K562 (cell line): ENCODE measurements around the gene KCNN3. TPM values are rescaled to one million over a fixed set of nuclear protein-coding genes. Genes with fewer than 3 reads are reported as not detected.
A peak's percentile ranks its signal among the peaks of the same experiment; 100 is the strongest.

ENCODE experiments used
- ETV1 ChIP-seq: fragments of 450-650 bp; conservative IDR thresholded peaks from 2 replicates; pipeline ENCODE4 v1.6.1; 2016; ENCODE audit warnings: missing genetic modification characterization, control low read depth, low read depth, missing compliant biosample characterization
- ETV5 ChIP-seq: sonication (generic); formaldehyde crosslinking; IDR thresholded peaks from 2 replicates; pipeline ENCODE4 v1.4.0; 2020; ENCODE audit warnings: low read depth, mild to moderate bottlenecking, missing genetic modification reagents
- GABPA ChIP-seq: fragments of 200-800 bp; sonication (Bioruptor generic); conservative IDR thresholded peaks from 2 replicates; pipeline ENCODE4 v1.6.1; 2016; ENCODE audit warnings: low read depth, missing genetic modification characterization, missing compliant biosample characterization
- JUND ChIP-seq, 2 experiments: IDR thresholded peaks; 2 replicates in 1 of 2; 3 replicates in 1 of 2; pipeline ENCODE4 v1.6.1; 2011; ENCODE audit warnings: borderline replicate concordance in 2 of 2, low read depth in 2 of 2, low read length in 2 of 2, improper control_type of control experiment in 1 of 2, missing biosample characterization in 1 of 2, missing genetic modification characterization in 1 of 2, missing genetic modification reagents in 1 of 2
- NFE2 ChIP-seq: IDR thresholded peaks from 2 replicates; pipeline ENCODE4 v1.6.1; 2014; ENCODE audit warnings: antibody characterized with exemption, low read depth
- NRF1 ChIP-seq, 2 experiments: fragments of 450-650 bp; IDR thresholded peaks in 1 of 2; conservative IDR thresholded peaks in 1 of 2; 2 replicates each; pipeline ENCODE4 v1.6.1; 2014; ENCODE audit warnings: mild to moderate bottlenecking in 2 of 2
- SMARCA4 ChIP-seq: fragments of 450-650 bp; IDR thresholded peaks from 2 replicates; pipeline ENCODE4 v1.6.1; 2016
- SPI1 ChIP-seq: IDR thresholded peaks from 2 replicates; pipeline ENCODE4 v1.6.1; 2011; ENCODE audit warnings: low read depth, low read length, control low read depth, borderline replicate concordance
- STAT5B ChIP-seq: fragments of 250-450 bp; sonication (Bioruptor Pico); IDR thresholded peaks from 2 replicates; pipeline ENCODE4 v1.8.0; 2021; ENCODE audit warnings: mild to moderate bottlenecking, inconsistent platforms
- ZBTB7A ChIP-seq: IDR thresholded peaks from 2 replicates; pipeline ENCODE4 v1.6.1; 2011; ENCODE audit warnings: low read depth, mild to moderate bottlenecking, low read length, moderate library complexity, borderline replicate concordance; ENCODE audit not compliant: control insufficient read depth
- ZNF263 ChIP-seq: sonication (generic); formaldehyde crosslinking; IDR thresholded peaks from 2 replicates; pipeline ENCODE4 v1.8.0; 2022; ENCODE audit warnings: mild to moderate bottlenecking, missing genetic modification reagents, borderline replicate concordance
- ZNF274 ChIP-seq: IDR thresholded peaks from 2 replicates; pipeline ENCODE4 v1.6.1; 2011; ENCODE audit warnings: low read depth, mild to moderate bottlenecking, low read length, moderate library complexity, borderline replicate concordance
- ZNF778 ChIP-seq: fragments of 450-650 bp; formaldehyde crosslinking; IDR thresholded peaks from 2 replicates; pipeline ENCODE4 v1.4.0; 2020; ENCODE audit warnings: mild to moderate bottlenecking, moderate library complexity
- polyA plus RNA-seq, 8 experiments: library from polyadenylated mRNA; depleted of rRNA in 4 of 8; stranded (reverse) in 5 of 8; unstranded in 3 of 8; fragments of >200 nt; fragmentation: Nextera tagmentation in 2 of 8; fragmentation: Illumina TruSeq in 1 of 8; extraction: Ambion mirVana in 2 of 8; extraction: Trizol in 1 of 8; gene quantifications; 2 replicates each; pipeline versions ENCODE4 v1.2.1 to v1.2.3, GENCODE V29; 2011 to 2014; ENCODE audit warnings: inconsistent platforms in 1 of 8, missing spikeins in 1 of 8
- total RNA-seq, 7 experiments: library from RNA; depleted of rRNA in 6 of 7; stranded (reverse); fragments of >200 nt in 6 of 7; fragmentation: Illumina TruSeq in 2 of 7; extraction: Trizol in 2 of 7; gene quantifications; 2 replicates each; pipeline versions ENCODE4 v1.2.1 to v1.2.3, GENCODE V29; 2011 to 2021; ENCODE audit warnings: low replicate concordance in 1 of 7
- TF ChIP-seq, protein P1 (sequence below): fragments of 450-650 bp; IDR thresholded peaks from 2 replicates; pipeline ENCODE4 v1.6.1; 2017; ENCODE audit warnings: mild to moderate bottlenecking, moderate library complexity
- TF ChIP-seq, protein P2 (sequence below): sonication (generic); formaldehyde crosslinking; IDR thresholded peaks from 2 replicates; pipeline ENCODE4 v1.8.0; 2022; ENCODE audit warnings: mild to moderate bottlenecking, low read depth, missing genetic modification reagents
- TF ChIP-seq, protein P3 (sequence below): fragments of 250-450 bp; sonication (Bioruptor Pico); IDR thresholded peaks from 2 replicates; pipeline ENCODE4 v1.5.0; 2021; ENCODE audit warnings: mild to moderate bottlenecking, borderline replicate concordance
- TF ChIP-seq, protein P4 (sequence below): sonication (generic); formaldehyde crosslinking; IDR thresholded peaks from 2 replicates; pipeline ENCODE4 v1.8.0; 2022; ENCODE audit warnings: mild to moderate bottlenecking, missing genetic modification reagents
- TF ChIP-seq, protein P5 (sequence below): fragments of 250-450 bp; sonication (Bioruptor Pico); IDR thresholded peaks from 2 replicates; pipeline ENCODE4 v1.5.1; 2021; ENCODE audit warnings: mild to moderate bottlenecking

KCNN3 gene
- total and polyA plus RNA-seq, 9 of the 15 experiments (the other 6 are each of a cell fraction or from before 2014, with no cell fraction given) = 0.02 to 0.03 TPM; not detected in 7

DNA sequence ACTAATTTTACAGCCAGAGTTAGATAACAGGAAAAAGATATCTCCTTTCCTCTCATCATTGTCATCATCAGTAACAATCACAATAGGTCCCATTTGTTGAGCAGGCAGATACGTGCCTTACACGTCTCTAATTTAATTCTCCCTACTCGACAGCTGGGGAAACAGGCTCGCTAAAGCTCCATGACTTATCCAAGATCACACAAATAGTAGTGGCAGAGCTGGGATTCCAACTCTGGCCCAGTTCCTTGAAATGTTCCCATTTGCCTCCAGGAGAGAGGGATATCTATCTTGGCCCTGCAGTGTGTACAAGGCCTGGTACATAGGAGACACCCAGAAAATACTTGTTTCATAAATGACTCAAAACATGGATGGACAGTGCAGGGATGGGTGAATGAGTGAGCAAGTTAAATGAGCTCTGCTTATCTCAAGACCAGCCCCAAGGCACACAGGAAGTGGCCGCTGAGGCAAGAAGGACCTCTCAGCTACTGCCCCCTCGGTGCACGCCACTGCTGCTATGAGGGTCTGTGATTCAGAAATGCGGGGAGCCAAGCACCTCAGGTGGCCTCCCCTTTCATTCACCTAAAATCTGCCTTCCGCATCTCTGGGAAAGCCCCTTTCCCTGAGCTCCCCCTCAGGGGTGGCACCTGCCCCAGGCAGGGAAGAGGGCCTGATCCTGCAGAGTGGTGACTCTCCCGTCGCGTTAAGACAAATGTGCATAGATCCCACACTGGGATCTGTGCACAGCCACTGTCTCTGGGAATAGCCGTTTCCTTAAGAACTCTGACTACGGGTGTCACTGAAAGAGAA is 3.6 kb downstream of the KCNN3 start (continued):
- TF ChIP-seq, protein P1, sequence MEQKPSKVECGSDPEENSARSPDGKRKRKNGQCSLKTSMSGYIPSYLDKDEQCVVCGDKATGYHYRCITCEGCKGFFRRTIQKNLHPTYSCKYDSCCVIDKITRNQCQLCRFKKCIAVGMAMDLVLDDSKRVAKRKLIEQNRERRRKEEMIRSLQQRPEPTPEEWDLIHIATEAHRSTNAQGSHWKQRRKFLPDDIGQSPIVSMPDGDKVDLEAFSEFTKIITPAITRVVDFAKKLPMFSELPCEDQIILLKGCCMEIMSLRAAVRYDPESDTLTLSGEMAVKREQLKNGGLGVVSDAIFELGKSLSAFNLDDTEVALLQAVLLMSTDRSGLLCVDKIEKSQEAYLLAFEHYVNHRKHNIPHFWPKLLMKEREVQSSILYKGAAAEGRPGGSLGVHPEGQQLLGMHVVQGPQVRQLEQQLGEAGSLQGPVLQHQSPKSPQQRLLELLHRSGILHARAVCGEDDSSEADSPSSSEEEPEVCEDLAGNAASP = no peak
- TF ChIP-seq NFE2 (peak; percentile 62), SMARCA4 (peak; percentile 35), ZNF778 (CRISPR knock-in tag) (no peak), SPI1 (peak; percentile 60; the same call in 1 of the 2 replicates), GABPA (tag) (peak; percentile 63), ETV1 (tag) (peak; percentile 65; the same call in 1 of the 2 replicates), ETV5 (CRISPR knock-in tag) (peak; percentile 59; the same call in 1 of the 2 replicates), NRF1 (conservative IDR thresholded peaks at IDR 0.05 in 1 of 2, IDR thresholded peaks at IDR 0.05 in 1 of 2) (no peak), ZNF274 (no peak), STAT5B (CRISPR knock-in tag) (no peak), ZBTB7A (peak; percentile 52; the same call in 1 of the 2 replicates), ZNF263 (CRISPR knock-in tag) (no peak), JUND (IDR thresholded peaks at IDR 0.05; ENCODE audit: borderline replicate concordance, low read depth, low read length) (0 out of 2 replicates have a peak, but pooled peaks have one; percentile 15), JUND (tag; IDR thresholded peaks at IDR 0.05; ENCODE audit: borderline replicate concordance, low read depth, low read length) (no peak)
- TF ChIP-seq, protein P2, sequence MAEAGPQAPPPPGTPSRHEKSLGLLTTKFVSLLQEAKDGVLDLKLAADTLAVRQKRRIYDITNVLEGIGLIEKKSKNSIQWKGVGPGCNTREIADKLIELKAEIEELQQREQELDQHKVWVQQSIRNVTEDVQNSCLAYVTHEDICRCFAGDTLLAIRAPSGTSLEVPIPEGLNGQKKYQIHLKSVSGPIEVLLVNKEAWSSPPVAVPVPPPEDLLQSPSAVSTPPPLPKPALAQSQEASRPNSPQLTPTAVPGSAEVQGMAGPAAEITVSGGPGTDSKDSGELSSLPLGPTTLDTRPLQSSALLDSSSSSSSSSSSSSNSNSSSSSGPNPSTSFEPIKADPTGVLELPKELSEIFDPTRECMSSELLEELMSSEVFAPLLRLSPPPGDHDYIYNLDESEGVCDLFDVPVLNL (CRISPR knock-in tag) = no peak
- TF ChIP-seq, protein P3, sequence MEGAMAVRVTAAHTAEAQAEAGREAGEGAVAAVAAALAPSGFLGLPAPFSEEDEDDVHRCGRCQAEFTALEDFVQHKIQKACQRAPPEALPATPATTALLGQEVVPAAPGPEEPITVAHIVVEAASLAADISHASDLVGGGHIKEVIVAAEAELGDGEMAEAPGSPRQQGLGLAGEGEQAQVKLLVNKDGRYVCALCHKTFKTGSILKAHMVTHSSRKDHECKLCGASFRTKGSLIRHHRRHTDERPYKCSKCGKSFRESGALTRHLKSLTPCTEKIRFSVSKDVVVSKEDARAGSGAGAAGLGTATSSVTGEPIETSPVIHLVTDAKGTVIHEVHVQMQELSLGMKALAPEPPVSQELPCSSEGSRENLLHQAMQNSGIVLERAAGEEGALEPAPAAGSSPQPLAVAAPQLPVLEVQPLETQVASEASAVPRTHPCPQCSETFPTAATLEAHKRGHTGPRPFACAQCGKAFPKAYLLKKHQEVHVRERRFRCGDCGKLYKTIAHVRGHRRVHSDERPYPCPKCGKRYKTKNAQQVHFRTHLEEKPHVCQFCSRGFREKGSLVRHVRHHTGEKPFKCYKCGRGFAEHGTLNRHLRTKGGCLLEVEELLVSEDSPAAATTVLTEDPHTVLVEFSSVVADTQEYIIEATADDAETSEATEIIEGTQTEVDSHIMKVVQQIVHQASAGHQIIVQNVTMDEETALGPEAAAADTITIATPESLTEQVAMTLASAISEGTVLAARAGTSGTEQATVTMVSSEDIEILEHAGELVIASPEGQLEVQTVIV (CRISPR knock-in tag) = no peak
- TF ChIP-seq, protein P4, sequence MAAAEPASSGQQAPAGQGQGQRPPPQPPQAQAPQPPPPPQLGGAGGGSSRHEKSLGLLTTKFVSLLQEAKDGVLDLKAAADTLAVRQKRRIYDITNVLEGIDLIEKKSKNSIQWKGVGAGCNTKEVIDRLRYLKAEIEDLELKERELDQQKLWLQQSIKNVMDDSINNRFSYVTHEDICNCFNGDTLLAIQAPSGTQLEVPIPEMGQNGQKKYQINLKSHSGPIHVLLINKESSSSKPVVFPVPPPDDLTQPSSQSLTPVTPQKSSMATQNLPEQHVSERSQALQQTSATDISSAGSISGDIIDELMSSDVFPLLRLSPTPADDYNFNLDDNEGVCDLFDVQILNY = no peak
- TF ChIP-seq, protein P5, sequence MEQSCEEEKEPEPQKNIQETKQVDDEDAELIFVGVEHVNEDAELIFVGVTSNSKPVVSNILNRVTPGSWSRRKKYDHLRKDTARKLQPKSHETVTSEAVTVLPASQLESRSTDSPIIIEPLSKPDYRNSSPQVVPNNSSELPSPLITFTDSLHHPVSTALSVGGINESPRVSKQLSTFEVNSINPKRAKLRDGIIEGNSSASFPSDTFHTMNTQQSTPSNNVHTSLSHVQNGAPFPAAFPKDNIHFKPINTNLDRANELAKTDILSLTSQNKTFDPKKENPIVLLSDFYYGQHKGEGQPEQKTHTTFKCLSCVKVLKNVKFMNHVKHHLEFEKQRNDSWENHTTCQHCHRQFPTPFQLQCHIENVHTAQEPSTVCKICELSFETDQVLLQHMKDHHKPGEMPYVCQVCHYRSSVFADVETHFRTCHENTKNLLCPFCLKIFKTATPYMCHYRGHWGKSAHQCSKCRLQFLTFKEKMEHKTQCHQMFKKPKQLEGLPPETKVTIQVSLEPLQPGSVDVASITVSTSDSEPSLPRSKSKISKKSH (CRISPR knock-in tag) = no peak
